Activated naive CD8-positive, alpha-beta T cell treated with anti-CD3 and anti-CD28 coated beads, Interleukin-2, amount 10 ng/mL, durations not matched to agents 7 days and 5 days (primary cell): ENCODE results near the gene UCN3. TPM values are rescaled to one million over a fixed set of nuclear protein-coding genes. Genes with fewer than 3 reads are reported as not detected.

Source experiments
- ATAC-seq: fragments of 150-1000 bp; cut with Tn5 transposase; one replicate; pipeline ENCODE4 v1.10.0; 2021; ENCODE audit warnings: low read depth, moderate library complexity
- POLR2A ChIA-PET: fragments of 350-600 bp; sonication (Branson Sonifier 250); formaldehyde crosslinking; loops from one replicate; lab custom pipeline; 2021; ENCODE audit warnings: antibody characterized with exemption; lab: Charles Lee
- DNase-seq: peaks from one replicate; pipeline ENCODE4 v3.0.0; 2021
- H3K27ac Mint-ChIP-seq: one replicate; pipeline ENCODE4 v1.8.0; 2022; ENCODE audit warnings: mild to moderate bottlenecking, mixed read lengths
- H3K27me3 Mint-ChIP-seq: one replicate; pipeline ENCODE4 v1.8.0; 2022; ENCODE audit warnings: mild to moderate bottlenecking, moderate library complexity, mixed read lengths
- H3K36me3 Mint-ChIP-seq: one replicate; pipeline ENCODE4 v1.8.0; 2021; ENCODE audit warnings: mild to moderate bottlenecking, mixed read lengths
- H3K4me1 Mint-ChIP-seq: one replicate; pipeline ENCODE4 v1.8.0; 2021; ENCODE audit warnings: mixed read lengths
- H3K4me3 Mint-ChIP-seq: one replicate; pipeline ENCODE4 v1.8.0; 2022; ENCODE audit warnings: mild to moderate bottlenecking, moderate library complexity, mixed read lengths
- H3K9me3 Mint-ChIP-seq: one replicate; pipeline ENCODE4 v1.8.0; 2021; ENCODE audit warnings: mixed read lengths
- total RNA-seq, 2 experiments: library from RNA; stranded (reverse); gene quantifications; one replicate each; pipeline ENCODE4 v1.2.3, GENCODE V29; 2021

UCN3 gene
- total RNA-seq, 2 experiments from 2014 or later: not detected

DNA sequence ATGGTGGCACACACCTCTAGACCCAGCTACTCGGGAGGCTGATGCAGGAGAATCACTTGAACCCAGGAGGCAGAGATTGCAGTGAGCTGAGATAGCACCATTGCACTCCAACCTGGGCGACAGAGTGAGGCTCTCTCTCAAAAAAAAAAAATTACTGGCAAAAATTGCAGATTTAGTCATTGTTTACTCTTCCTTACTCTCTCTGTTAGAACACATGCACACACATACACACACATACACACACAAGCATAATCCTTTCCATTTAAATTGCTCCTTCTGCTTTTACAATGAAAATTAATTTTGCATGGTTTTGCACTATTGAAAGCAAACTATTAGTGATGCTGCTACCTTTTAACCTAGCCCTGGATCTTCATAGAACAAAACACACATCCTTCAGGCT lies 15.4 kb upstream of the UCN3 start:
- H3K36me3 Mint-ChIP-seq: no peaks in the 10 kb centered on the region
- H3K27ac Mint-ChIP-seq: no peak overlapping the region
- H3K27me3 Mint-ChIP-seq: no peaks in the 10 kb centered on the region
- POLR2A ChIA-PET: no interaction called here
- H3K4me1 Mint-ChIP-seq: no peaks in the 10 kb centered on the region
- no peak for ATAC-seq
- H3K9me3 Mint-ChIP-seq: no peaks in the 10 kb centered on the region
- DNase-seq: no peak
- H3K4me3 Mint-ChIP-seq: no peak overlapping the region

GRCh38 chr10:5354068-5354467 lies 10.7 kb upstream of the UCN3 start:
- no peak for DNase-seq
- POLR2A ChIA-PET: no interaction called here
- ATAC-seq: no peak
- Mint-ChIP-seq H3K4me1 (peaks cover 8% of the 10 kb centered on the region), H3K27ac (no peak overlapping the region), H3K27me3 (peaks cover 2% of the 10 kb centered on the region), H3K36me3 (peaks cover 2% of the 10 kb centered on the region), H3K4me3 (no peak overlapping the region), H3K9me3 (no peaks in the 10 kb centered on the region)

GRCh38 chr10:5355594-5356301 lies 9.0 kb upstream of the UCN3 start:
- Mint-ChIP-seq H3K27ac (no peak overlapping the region), H3K27me3 (peaks cover 6% of the 10 kb centered on the region), H3K36me3 (peaks cover 2% of the 10 kb centered on the region), H3K4me1 (peaks cover 8% of the 10 kb centered on the region), H3K4me3 (no peak overlapping the region), H3K9me3 (no peaks in the 10 kb centered on the region)
- DNase-seq: no peak
- POLR2A ChIA-PET: no interaction called here
- ATAC-seq: no peak

DNA sequence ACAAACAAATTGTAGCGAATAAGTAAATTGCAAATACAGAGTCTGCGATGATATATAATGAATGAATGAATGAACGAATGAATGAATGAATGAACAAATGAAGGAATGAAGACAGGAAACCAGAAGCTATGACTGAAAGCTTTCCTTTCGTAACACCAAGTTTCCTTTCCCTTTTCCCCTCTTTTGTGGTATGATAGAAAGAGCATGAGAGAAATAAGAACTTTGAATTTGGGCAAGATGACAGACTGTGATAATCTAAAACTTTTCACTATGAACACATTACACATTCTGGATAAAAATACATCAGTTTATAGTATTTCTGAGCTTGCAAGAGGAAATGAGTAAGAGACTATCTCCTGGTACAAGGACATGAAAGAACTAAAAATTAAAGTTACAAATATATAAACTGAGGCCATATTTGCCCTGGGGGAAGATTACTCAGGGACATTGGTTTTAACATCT lies 8.4 kb upstream of the UCN3 start:
- no peak for ATAC-seq
- H3K27me3 Mint-ChIP-seq: peaks cover 6% of the 10 kb centered on the region
- H3K9me3 Mint-ChIP-seq: no peaks in the 10 kb centered on the region
- no peak overlapping the region for H3K27ac Mint-ChIP-seq
- H3K36me3 Mint-ChIP-seq: peaks cover 2% of the 10 kb centered on the region
- POLR2A ChIA-PET: no interaction called here
- H3K4me3 Mint-ChIP-seq: no peak overlapping the region
- peaks cover 8% of the 10 kb centered on the region for H3K4me1 Mint-ChIP-seq
- no peak for DNase-seq

GRCh38 chr10:5360318-5360915 lies 4.3 kb upstream of the UCN3 start:
- peaks cover 10% of the 10 kb centered on the region for H3K27me3 Mint-ChIP-seq
- POLR2A ChIA-PET: no interaction called here
- H3K4me3 Mint-ChIP-seq: no peak overlapping the region
- no peak for ATAC-seq
- DNase-seq: no peak
- H3K36me3 Mint-ChIP-seq: peaks cover 2% of the 10 kb centered on the region
- peaks cover 8% of the 10 kb centered on the region for H3K4me1 Mint-ChIP-seq
- H3K9me3 Mint-ChIP-seq: no peaks in the 10 kb centered on the region
- no peak overlapping the region for H3K27ac Mint-ChIP-seq

DNA sequence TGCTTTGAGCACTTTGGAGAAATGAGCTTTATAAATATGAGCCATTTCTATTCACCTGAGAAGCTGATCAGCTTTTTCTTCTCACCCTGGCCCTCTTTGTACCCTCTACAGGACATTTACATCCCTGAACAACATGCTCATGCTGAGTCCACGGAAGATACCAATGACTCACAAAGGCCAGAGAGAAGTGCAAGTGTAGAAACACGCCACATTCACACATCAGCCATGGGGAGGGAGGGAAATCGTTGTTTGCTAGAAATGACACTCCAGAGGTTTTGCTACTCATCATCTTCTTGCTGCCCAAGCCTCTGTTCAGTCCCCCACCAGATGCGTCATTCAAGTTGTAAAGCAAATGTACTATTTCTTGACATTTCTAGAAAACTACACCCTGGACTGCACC lies 2.8 kb upstream of the UCN3 start:
- POLR2A ChIA-PET: no interaction called here
- Mint-ChIP-seq H3K4me1 (no peaks in the 10 kb centered on the region), H3K9me3 (no peaks in the 10 kb centered on the region), H3K36me3 (no peaks in the 10 kb centered on the region), H3K4me3 (no peak overlapping the region), H3K27me3 (peaks cover 16% of the 10 kb centered on the region), H3K27ac (no peak overlapping the region)
- no peak for DNase-seq
- ATAC-seq: no peak

DNA sequence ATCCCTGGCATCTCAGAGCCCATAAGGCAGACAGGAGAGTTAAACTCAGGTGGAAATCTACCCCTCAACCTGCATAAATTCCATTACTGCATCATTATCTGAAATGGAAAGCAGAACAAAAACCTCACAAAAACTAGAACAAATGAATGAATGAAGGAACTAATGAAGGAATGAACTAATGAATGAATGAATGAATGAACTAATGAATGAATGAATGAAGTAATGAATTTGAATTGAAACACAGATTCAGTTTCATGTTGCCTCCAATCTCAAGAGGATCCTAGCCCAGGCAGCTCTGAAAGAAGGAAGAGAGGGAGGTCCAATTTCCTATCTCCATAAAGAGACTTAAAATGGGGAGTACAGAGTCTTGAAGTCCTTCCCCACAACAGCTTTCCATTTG lies 1.9 kb upstream of the UCN3 start:
- POLR2A ChIA-PET: no interaction called here
- ATAC-seq: no peak
- no peak for DNase-seq
- Mint-ChIP-seq H3K9me3 (no peaks in the 10 kb centered on the region), H3K27me3 (peaks cover 16% of the 10 kb centered on the region), H3K4me1 (no peaks in the 10 kb centered on the region), H3K27ac (no peak overlapping the region), H3K36me3 (no peaks in the 10 kb centered on the region), H3K4me3 (no peak overlapping the region)

GRCh38 chr10:5364374-5364773 lies 392 bp upstream of the UCN3 start:
- no peak overlapping the region for H3K4me3 Mint-ChIP-seq
- peaks cover 16% of the 10 kb centered on the region for H3K27me3 Mint-ChIP-seq
- POLR2A ChIA-PET: no interaction called here
- no peak overlapping the region for H3K27ac Mint-ChIP-seq
- DNase-seq: no peak
- no peaks in the 10 kb centered on the region for H3K9me3 Mint-ChIP-seq
- ATAC-seq: no peak
- H3K4me1 Mint-ChIP-seq: no peaks in the 10 kb centered on the region
- H3K36me3 Mint-ChIP-seq: no peaks in the 10 kb centered on the region

- DNase-seq: no peak
- peaks cover 12% of the 10 kb centered on the region for H3K27me3 Mint-ChIP-seq
- peaks cover 10% of the 10 kb centered on the region for H3K9me3 Mint-ChIP-seq
- H3K36me3 Mint-ChIP-seq: peaks cover 4% of the 10 kb centered on the region
- ATAC-seq: no peak
- no peaks in the 10 kb centered on the region for H3K4me1 Mint-ChIP-seq
- POLR2A ChIA-PET: no interaction called here
- H3K4me3 Mint-ChIP-seq: no peak overlapping the region
- H3K27ac Mint-ChIP-seq: no peak overlapping the region
These were observed 1.2 kb downstream of the UCN3 start for GRCh38 chr10:5365928-5366327.

- Mint-ChIP-seq H3K27ac (no peak overlapping the region), H3K4me3 (no peak overlapping the region), H3K9me3 (peaks cover 14% of the 10 kb centered on the region), H3K4me1 (no peaks in the 10 kb centered on the region), H3K27me3 (peaks cover 7% of the 10 kb centered on the region), H3K36me3 (peaks cover 4% of the 10 kb centered on the region)
- ATAC-seq: no peak
- DNase-seq: no peak
- POLR2A ChIA-PET: no interaction called here
These were observed 4.8 kb downstream of the UCN3 start for GRCh38 chr10:5369362-5370158.

DNA sequence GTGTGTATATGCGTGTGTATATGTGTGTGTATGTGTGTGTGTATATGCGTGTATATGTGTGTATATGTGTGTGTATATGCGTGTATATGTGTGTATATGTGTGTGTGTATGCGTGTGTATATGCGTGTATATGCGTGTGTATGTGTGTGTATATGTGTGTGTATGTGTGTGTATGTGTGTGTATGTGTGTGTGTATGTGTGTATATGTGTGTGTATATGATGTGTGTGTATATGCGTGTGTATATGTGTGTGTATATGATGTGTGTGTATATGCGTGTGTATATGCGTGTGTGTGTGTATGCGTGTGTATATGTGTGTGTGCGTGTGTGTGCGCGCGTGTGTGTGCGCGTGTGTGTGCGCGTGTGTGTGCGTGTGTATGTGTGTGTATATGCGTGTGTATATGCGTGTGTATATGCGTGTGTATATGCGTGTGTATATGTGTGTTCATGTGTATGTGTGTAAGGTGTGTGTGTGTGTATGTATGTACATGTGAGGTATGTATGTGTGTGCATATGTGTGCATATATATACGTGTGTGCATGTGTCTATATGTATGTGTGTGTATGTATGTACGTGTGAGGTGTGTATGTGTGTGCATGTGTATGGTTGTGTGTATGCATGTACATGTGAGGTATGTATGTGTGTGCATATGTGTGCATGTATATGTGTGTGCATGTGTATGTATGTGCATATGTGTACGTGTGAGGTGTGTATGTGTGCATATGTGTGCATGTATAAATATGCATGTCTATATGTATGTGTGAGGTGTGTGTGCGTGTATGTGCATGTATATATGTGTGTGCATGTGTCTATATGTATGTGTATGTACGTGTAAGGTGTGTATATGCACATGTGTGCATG lies 6.0 kb downstream of the UCN3 start:
- H3K4me3 Mint-ChIP-seq: no peak overlapping the region
- ATAC-seq (no peak), DNase-seq (no peak)
- no peak overlapping the region for H3K27ac Mint-ChIP-seq
- peaks cover 7% of the 10 kb centered on the region for H3K27me3 Mint-ChIP-seq
- H3K4me1 Mint-ChIP-seq: no peaks in the 10 kb centered on the region
- H3K9me3 Mint-ChIP-seq: peaks cover 14% of the 10 kb centered on the region
- POLR2A ChIA-PET: no interaction called here
- H3K36me3 Mint-ChIP-seq: peaks cover 4% of the 10 kb centered on the region

GRCh38 chr10:5373307-5373706 lies 8.5 kb downstream of the UCN3 start:
- Mint-ChIP-seq H3K27ac (no peak overlapping the region), H3K4me3 (no peak overlapping the region), H3K4me1 (peaks cover 3% of the 10 kb centered on the region), H3K27me3 (no peaks in the 10 kb centered on the region), H3K9me3 (peaks cover 14% of the 10 kb centered on the region), H3K36me3 (peaks cover 4% of the 10 kb centered on the region)
- ATAC-seq (no peak), DNase-seq (no peak)
- POLR2A ChIA-PET: no interaction called here
